HCT116 (cell line): Measurements from ENCODE around the gene PDE4B. TPM values are rescaled to one million over a fixed set of nuclear protein-coding genes. Genes with fewer than 3 reads are reported as not detected.

Source experiments
- ATAC-seq: fragments of 200-7000 bp; cut with Tn5 transposase; 2 replicates; pipeline ENCODE4 v1.9.1; 2020; ENCODE audit warnings: mild to moderate bottlenecking, moderate library complexity
- BruUV-seq: library from RNA; stranded (reverse); fragments of 400-500 nt; replicated peaks from 2 replicates; lab custom pipeline; 2021; lab: Mats Ljungman, UMichigan
- CTCF ChIA-PET: fragments of 300-600 bp; sonication (Branson Sonifier 250); formaldehyde crosslinking; loops from one replicate; lab custom pipeline; 2021; ENCODE audit warnings: antibody characterized with exemption; lab: Charles Lee
- POLR2A ChIA-PET: fragments of 300-600, 350-600 bp; sonication (Branson Sonifier 250); formaldehyde crosslinking; loops from one replicate; lab custom pipeline; 2021; ENCODE audit warnings: antibody characterized with exemption; lab: Charles Lee
- RAD21 ChIA-PET, 2 experiments: fragments of 300-600 bp; sonication (Branson Sonifier 250); formaldehyde crosslinking; loops; one replicate each; lab custom pipeline; 2023; ENCODE audit warnings: low total read pairs in 2 of 2; ENCODE audit not compliant: uncharacterized antibody in 2 of 2, unreplicated experiment in 2 of 2, low non-redundant PET in 1 of 2; lab: Charles Lee
- DNase-seq: peaks from one replicate; pipeline ENCODE4 v3.0.0-alpha.2; 2010; ENCODE audit warnings: low read depth, low spot score
- H2AFZ ChIP-seq: fragments of 200-600 bp; shearing (Covaris generic), sonication (generic); 2 replicates; pipeline ENCODE4 v1.6.1; 2017; ENCODE audit warnings: low read depth, mixed run types, mixed read lengths, antibody characterized with exemption, low read length; ENCODE audit not compliant: poor library complexity, severe bottlenecking
- H3K27ac ChIP-seq: 2 replicates; pipeline ENCODE4 v1.5.1; 2012; ENCODE audit warnings: low read depth, low read length
- H3K27me3 ChIP-seq: fragments of 200-600 bp; sonication (generic); 2 replicates; pipeline ENCODE4 v1.6.1; 2016; ENCODE audit warnings: mixed run types, low read length, mixed read lengths; ENCODE audit not compliant: insufficient read depth
- H3K36me3 ChIP-seq, 2 experiments: fragments of 200-500 bp in 1 of 2; fragments of 200-600 bp in 1 of 2; sonication (Bioruptor generic) in 1 of 2; sonication (generic) in 1 of 2; 2 replicates each; pipeline versions ENCODE4 v1.5.1 to v1.6.1; 2014 to 2016; ENCODE audit warnings: low read length in 2 of 2, inconsistent platforms in 1 of 2, mixed read lengths in 1 of 2, mixed run types in 1 of 2; ENCODE audit not compliant: insufficient read depth in 2 of 2, control insufficient read depth in 1 of 2
- H3K4me1 ChIP-seq, 2 experiments: fragments of 200-600 bp in 1 of 2; sonication (generic) in 1 of 2; 2 replicates each; pipeline versions ENCODE4 v1.5.1 to v1.6.1; 2012 to 2017; ENCODE audit warnings: low read length in 2 of 2, inconsistent platforms in 1 of 2, mild to moderate bottlenecking in 1 of 2, mixed read lengths in 1 of 2, mixed run types in 1 of 2, moderate library complexity in 1 of 2; ENCODE audit not compliant: insufficient read depth in 2 of 2, control insufficient read depth in 1 of 2
- H3K4me2 ChIP-seq: fragments of 200-600 bp; sonication (generic); 2 replicates; pipeline ENCODE4 v1.6.1; 2017; ENCODE audit warnings: mixed run types, low read length, mixed read lengths
- H3K4me3 ChIP-seq, 2 experiments: fragments of 200-600 bp in 1 of 2; sonication (generic) in 1 of 2; replicated peaks in 1 of 2; 2 replicates each; pipeline ENCODE4 v1.5.1; 2011 to 2016; ENCODE audit warnings: low read length in 2 of 2, control low read depth in 1 of 2, low read depth in 1 of 2, mild to moderate bottlenecking in 1 of 2, mixed read lengths in 1 of 2, mixed run types in 1 of 2
- H3K79me2 ChIP-seq: fragments of 200-600 bp; sonication (generic); 2 replicates; pipeline ENCODE4 v1.6.1; 2017; ENCODE audit warnings: mild to moderate bottlenecking, mixed run types, low read length, moderate library complexity, mixed read lengths; ENCODE audit not compliant: insufficient read depth
- H3K9ac ChIP-seq: fragments of 200-600 bp; sonication (generic); 2 replicates; pipeline ENCODE4 v1.6.1; 2016; ENCODE audit warnings: low read length, mixed read lengths
- H3K9me2 ChIP-seq: fragments of 200-600 bp; sonication (generic), shearing (Covaris generic); 2 replicates; pipeline ENCODE4 v1.6.1; 2017; ENCODE audit warnings: mixed run types, mild to moderate bottlenecking, moderate library complexity; ENCODE audit not compliant: insufficient read depth
- H3K9me3 ChIP-seq, 2 experiments: fragments of 200-500 bp in 1 of 2; fragments of 200-600 bp in 1 of 2; sonication (Bioruptor generic) in 1 of 2; sonication (generic) in 1 of 2; 2 replicates each; pipeline ENCODE4 v1.6.1; 2014 to 2017; ENCODE audit warnings: low read length in 2 of 2, mixed read lengths in 2 of 2, inconsistent platforms in 1 of 2, low read depth in 1 of 2, mild to moderate bottlenecking in 1 of 2, mixed run types in 1 of 2, moderate library complexity in 1 of 2; ENCODE audit not compliant: control insufficient read depth in 1 of 2, insufficient read depth in 1 of 2
- H4K20me1 ChIP-seq: fragments of 200-600 bp; sonication (generic), shearing (Covaris generic); 2 replicates; pipeline ENCODE4 v1.6.1; 2017; ENCODE audit warnings: mixed run types, mild to moderate bottlenecking, moderate library complexity; ENCODE audit not compliant: insufficient read depth
- CEBPB ChIP-seq: IDR thresholded peaks from 2 replicates; pipeline ENCODE4 v1.6.1; 2012; ENCODE audit warnings: low read depth
- CTCF ChIP-seq, 3 experiments: fragments of 200-600 bp in 1 of 3; sonication (generic) in 1 of 3; IDR thresholded peaks in 2 of 3; conservative IDR thresholded peaks in 1 of 3; 2 replicates each; pipeline ENCODE4 v1.5.1; 2012 to 2017; ENCODE audit warnings: low read depth in 2 of 3, low read length in 2 of 3, antibody characterized with exemption in 1 of 3, borderline replicate concordance in 1 of 3, control low read depth in 1 of 3, mild to moderate bottlenecking in 1 of 3, mixed read lengths in 1 of 3, mixed run types in 1 of 3, moderate library complexity in 1 of 3; ENCODE audit not compliant: insufficient read depth in 1 of 3
- EGR1 ChIP-seq: IDR thresholded peaks from 2 replicates; pipeline ENCODE4 v1.6.1; 2012; ENCODE audit warnings: low read depth
- ELF1 ChIP-seq: IDR thresholded peaks from 2 replicates; pipeline ENCODE4 v1.6.1; 2012; ENCODE audit warnings: low read depth, borderline replicate concordance
- EZH2phosphoT487 ChIP-seq: fragments of 200-600 bp; IDR thresholded peaks from 2 replicates; pipeline ENCODE4 v1.6.1; 2018; ENCODE audit warnings: antibody characterized with exemption, borderline replicate concordance
- FOSL1 ChIP-seq: IDR thresholded peaks from 2 replicates; pipeline ENCODE4 v1.6.1; 2012; ENCODE audit warnings: low read depth
- POLR2A ChIP-seq: IDR thresholded peaks from 2 replicates; pipeline ENCODE4 v1.7.0; 2011; ENCODE audit warnings: borderline replicate concordance; ENCODE audit not compliant: insufficient read depth, insufficient read length; ENCODE audit errors: extremely low read depth
- REST ChIP-seq: IDR thresholded peaks from 2 replicates; pipeline ENCODE4 v1.6.1; 2012; ENCODE audit warnings: low read depth
- SIN3A ChIP-seq: IDR thresholded peaks from 2 replicates; pipeline ENCODE4 v1.6.1; 2012; ENCODE audit warnings: low read depth
- SP1 ChIP-seq: IDR thresholded peaks from 2 replicates; pipeline ENCODE4 v1.6.1; 2012; ENCODE audit warnings: low read depth
- TCF7L2 ChIP-seq: IDR thresholded peaks from 2 replicates; pipeline ENCODE4 v1.7.0; 2011; ENCODE audit warnings: borderline replicate concordance, inconsistent platforms; ENCODE audit not compliant: insufficient read depth, insufficient read length; ENCODE audit errors: extremely low read depth
- ZFX ChIP-seq: fragments of 450-650 bp; IDR thresholded peaks from 2 replicates; pipeline ENCODE4 v1.6.1; 2017
- ZNF274 ChIP-seq: fragments of 200-500 bp; sonication (Bioruptor generic); IDR thresholded peaks from 2 replicates; pipeline ENCODE4 v1.6.1; 2014; ENCODE audit warnings: mild to moderate bottlenecking, low read depth, low read length, inconsistent platforms
- intact Hi-C: fragments of 100-400 bp; cut with micrococcal nuclease; formaldehyde crosslinking; loops from 2 replicates; pipeline ENCODE4 v1.10.0; 2022
- total RNA-seq: library from RNA; stranded (reverse); gene quantifications from one replicate; pipeline ENCODE4 v1.2.1, GENCODE V29; 2021; ENCODE audit not compliant: unreplicated experiment

The PDE4B gene
- total RNA-seq, 1 experiment from 2014 or later: 76.9 TPM

- no peaks in the 10 kb centered on the region for H4K20me1 ChIP-seq
- TF ChIP-seq POLR2A (no peak), ZNF274 (no peak), EGR1 (no peak), SIN3A (no peak), REST (no peak), ZFX (no peak), SP1 (no peak), FOSL1 (no peak), CTCF (IDR thresholded peaks at IDR 0.05 in 2 of 3, conservative IDR thresholded peaks at IDR 0.05 in 1 of 3; ENCODE audit: borderline replicate concordance in 1 of 3, insufficient read depth in 1 of 3, low read depth in 2 of 3, low read length in 2 of 3) (no peak), CEBPB (no peak), ELF1 (no peak), EZH2phosphoT487 (no peak), TCF7L2 (no peak)
- no peak overlapping the region; the same call in 1 of the 2 replicates for H3K27ac ChIP-seq
- BruUV-seq: no TSS peak
- H3K4me2 ChIP-seq: no peak overlapping the region; the same call in 1 of the 2 replicates
- POLR2A ChIA-PET: no interaction called here
- no peak for ATAC-seq
- H3K4me1 ChIP-seq: peaks cover 5 to 21% of the 10 kb centered on the region in 2 experiments; a peak in 2 of 4 replicates
- H3K79me2 ChIP-seq: peaks cover 31% of the 10 kb centered on the region
- no peak for DNase-seq
- no peak overlapping the region for H3K4me3 ChIP-seq
- H3K27me3 ChIP-seq: no peaks in the 10 kb centered on the region
- H3K9ac ChIP-seq: no peak overlapping the region
- RAD21 ChIA-PET: no interaction called here
- no peaks in the 10 kb centered on the region for H3K9me3 ChIP-seq
- H3K36me3 ChIP-seq: peaks cover 36 to 47% of the 10 kb centered on the region in 2 experiments
- intact Hi-C loops: no loop called here
- no peak overlapping the region for H2AFZ ChIP-seq
- CTCF ChIA-PET: no interaction called here
- H3K9me2 ChIP-seq: no peaks in the 10 kb centered on the region
Observed at GRCh38 chr1:66374148-66374547, 581.5 kb downstream of the PDE4B start.
